DOHH2 (cell line): ENCODE measurements around the gene MYO9A.

Experiments
- EZH2phosphoT487 ChIP-seq: fragments of 200-600 bp; sonication (generic); IDR thresholded peaks from 2 replicates; pipeline ENCODE4 v1.6.1; 2017; ENCODE audit warnings: borderline replicate concordance, mild to moderate bottlenecking, antibody characterized with exemption, low read length, moderate library complexity, mixed read lengths
- TF ChIP-seq, protein P1 (sequence below): fragments of 200-600 bp; sonication (generic); IDR thresholded peaks from one replicate; pipeline ENCODE4 v1.5.1; 2014; ENCODE audit warnings: antibody characterized with exemption, mild to moderate bottlenecking, low read depth, low read length; ENCODE audit not compliant: poor library complexity, severe bottlenecking

DNA sequence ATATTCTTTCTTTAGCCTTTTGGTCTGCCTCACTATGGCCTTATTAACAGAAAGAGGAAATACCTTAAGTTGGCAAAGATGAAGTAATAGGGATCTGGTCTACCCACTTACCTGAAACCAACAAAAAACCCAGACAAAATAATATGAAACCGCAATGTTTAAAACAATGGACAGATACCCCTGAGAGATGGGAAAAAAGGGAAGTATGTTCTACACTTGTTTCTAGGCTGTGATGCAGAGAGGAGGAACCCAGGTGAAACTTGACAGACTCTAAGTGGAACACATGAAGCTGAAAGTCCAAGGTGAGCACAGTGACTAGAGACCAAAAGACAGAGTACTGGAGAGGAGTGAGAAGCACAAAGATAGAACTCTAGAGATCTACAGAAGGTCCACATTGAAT lies 229.2 kb downstream of the MYO9A start:
- TF ChIP-seq EZH2phosphoT487, result no peak
- TF ChIP-seq, protein P1, sequence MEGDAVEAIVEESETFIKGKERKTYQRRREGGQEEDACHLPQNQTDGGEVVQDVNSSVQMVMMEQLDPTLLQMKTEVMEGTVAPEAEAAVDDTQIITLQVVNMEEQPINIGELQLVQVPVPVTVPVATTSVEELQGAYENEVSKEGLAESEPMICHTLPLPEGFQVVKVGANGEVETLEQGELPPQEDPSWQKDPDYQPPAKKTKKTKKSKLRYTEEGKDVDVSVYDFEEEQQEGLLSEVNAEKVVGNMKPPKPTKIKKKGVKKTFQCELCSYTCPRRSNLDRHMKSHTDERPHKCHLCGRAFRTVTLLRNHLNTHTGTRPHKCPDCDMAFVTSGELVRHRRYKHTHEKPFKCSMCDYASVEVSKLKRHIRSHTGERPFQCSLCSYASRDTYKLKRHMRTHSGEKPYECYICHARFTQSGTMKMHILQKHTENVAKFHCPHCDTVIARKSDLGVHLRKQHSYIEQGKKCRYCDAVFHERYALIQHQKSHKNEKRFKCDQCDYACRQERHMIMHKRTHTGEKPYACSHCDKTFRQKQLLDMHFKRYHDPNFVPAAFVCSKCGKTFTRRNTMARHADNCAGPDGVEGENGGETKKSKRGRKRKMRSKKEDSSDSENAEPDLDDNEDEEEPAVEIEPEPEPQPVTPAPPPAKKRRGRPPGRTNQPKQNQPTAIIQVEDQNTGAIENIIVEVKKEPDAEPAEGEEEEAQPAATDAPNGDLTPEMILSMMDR, result no peak
